ENCODE data around the gene UGDH.
"Not testable (repeated sequence)": the region's sequence is repeated elsewhere in the genome, so short reads cannot be mapped to it uniquely, and the experiment has no call there.

UGDH gene

GRCh38 chr4:39528061-39528465, 824 bp upstream of the UGDH start:
- DNase-seq, result no peak

GRCh38 chr4:39526765-39527295, 409 bp downstream of the UGDH start:
- peak in 1 of 2 donors; percentile 11 for DNase-seq

- no peak for DNase-seq
These were observed 1.2 kb downstream of the UGDH start for GRCh38 chr4:39525822-39526690.

DNA sequence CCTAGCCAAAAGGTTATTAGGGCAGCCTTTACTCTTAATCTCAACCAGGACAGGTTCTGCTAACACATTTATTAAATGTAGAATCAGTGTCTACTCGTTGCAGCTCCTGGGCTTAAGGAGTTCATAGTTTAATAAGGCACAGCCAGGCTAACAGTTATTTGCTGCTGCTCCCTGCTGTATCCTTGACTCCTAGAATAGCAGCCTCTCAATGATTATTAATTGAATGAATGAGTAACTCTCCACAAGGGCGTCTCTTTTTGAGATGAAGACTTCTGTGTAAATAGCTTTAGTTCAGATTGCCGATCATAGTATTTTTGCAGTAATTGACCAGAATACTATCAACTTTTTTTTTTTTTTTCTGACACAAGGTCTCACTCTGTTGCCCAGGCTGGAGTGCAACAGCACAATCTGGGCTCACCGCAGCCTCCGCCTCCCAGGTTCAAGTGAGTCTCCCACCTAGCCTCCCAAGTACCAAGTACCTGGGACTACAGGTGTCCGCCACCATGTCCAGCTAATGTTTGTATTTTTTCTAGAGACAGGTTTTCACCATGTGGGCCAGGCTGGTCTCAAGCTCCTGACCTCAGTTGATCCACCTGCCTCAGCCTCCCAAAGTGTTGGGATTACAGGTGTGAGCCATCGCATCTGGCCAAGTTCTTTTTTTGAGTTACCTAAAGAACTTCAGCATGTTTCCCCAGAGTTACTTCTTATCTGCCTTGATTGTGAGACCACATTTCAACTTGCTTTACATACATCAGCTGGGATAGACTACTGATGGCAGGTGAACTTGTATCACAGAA, 2.9 kb downstream of the UGDH start:
- DNase-seq, result no peak

- DNase-seq, result no peak
These were observed 5.2 kb downstream of the UGDH start for GRCh38 chr4:39522068-39522467.

DNA sequence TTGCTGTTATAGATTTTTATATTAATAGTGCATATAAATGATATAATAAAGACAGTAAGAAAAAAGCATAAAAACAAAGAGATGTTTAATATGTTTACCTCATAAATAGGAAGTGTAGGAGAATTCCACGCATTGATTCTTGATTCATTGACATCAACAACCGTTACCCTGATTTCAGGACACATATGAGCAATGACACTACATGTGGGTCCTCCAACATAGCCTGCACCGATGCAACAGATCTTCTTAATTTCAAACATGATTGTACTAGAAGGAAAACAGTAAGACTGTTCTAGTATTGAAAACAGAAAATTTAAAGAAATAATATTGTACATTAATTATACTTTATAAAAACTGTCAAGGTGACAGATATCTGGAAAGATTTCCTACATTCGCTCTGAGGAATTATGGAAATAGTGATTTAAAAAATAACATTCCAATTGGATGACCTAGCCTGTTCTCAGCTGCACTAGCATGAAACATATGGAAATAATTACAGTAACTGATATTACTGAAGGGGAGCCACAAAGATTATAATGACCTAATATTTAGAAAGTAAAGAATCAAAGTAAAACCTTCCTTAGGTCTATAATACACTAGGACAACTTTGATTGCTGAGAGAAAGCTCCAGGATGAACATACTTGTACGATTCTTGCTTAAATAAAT, 5.9 kb downstream of the UGDH start:
- no peak for DNase-seq

DNA sequence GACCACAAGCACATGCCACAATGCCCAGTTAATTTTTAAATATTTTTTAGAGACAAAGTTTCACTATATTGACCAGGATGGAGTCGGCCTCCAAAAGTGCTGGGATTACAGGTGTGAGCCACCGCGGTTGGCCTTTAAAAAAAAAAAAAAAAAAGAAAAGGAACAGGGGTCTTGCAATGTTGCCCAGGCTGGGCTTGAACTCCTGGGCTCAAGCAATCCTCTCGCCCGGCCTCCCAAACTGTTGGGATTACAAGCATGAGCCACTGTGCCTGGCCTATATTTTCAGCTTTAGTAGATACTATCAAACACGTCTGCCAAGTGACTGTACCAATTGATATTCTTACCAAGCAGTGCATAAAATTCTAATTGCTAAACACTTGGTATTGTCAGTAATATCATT, 8.8 kb downstream of the UGDH start:
- no peak for DNase-seq

DNA sequence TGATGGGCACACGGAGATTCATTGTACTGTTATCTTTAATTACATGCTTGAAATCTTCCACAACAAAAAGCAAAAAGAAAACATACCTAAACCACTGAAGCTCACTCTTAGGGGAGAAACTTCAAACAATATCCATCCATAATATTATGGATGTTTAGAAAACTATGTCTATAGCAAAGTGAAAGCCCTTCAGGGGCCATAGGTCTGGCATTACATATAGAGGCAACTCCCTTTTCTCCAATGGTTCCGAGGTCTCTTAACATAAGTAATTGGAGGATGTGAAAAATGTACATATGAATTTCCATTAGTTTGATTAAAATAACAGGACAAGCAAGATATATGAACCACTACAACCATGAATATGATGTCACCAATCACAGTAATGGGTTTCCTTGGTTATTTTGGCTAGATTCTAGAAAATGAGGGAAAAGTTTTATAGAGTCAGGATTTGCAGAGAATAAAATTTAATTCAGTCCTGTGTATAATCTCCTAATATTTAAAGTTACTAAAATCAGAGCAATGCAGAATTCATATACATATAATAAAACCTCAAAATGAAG, 10.8 kb downstream of the UGDH start:
- no peak for DNase-seq

GRCh38 chr4:39515669-39516401, 11.4 kb downstream of the UGDH start:
- DNase-seq, result not testable (repeated sequence)

- DNase-seq, result no peak
These were observed 12.3 kb downstream of the UGDH start for GRCh38 chr4:39514888-39515401.

DNA sequence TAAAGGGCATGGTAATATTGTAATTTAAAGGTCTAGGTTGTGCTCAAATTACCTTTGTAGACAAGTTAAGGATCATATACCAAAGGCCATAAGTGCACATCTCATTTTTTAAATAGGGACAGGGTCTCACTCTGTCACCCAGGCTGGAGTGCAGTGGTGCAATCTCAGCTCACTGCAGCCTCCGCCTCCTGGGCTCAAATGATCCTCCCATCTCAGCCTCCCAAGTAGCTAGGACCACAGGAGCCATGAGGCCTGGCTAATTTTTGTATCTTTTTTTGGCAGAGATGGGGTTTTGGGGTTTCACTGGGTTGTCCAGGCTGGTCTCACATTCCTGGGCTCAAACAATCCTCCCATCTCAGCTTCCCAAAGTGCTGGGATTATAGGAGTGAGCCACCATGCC, 13.0 kb downstream of the UGDH start:
- not testable (repeated sequence) for DNase-seq

- DNase-seq, result no peak
These were observed 16.8 kb downstream of the UGDH start for GRCh38 chr4:39510348-39510929.

DNA sequence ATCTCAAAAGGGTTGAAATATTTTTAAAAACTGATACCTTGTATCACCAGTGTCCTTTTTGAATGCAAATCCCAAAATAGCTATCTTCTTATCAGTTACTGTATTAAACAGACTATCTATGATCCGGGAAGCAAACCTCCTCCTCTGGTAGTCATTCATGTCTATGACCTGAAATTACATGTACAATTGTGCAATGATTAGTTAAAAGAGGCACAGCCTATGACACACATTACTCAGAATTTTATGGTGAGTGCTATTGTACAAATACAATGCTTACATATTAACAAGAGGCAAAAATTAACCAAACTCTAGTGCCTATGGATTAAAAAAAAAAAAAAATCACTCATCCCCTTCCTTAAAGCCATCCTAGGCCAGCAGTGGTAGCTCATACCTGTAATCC, 21.7 kb downstream of the UGDH start:
- DNase-seq, result no peak

DNA sequence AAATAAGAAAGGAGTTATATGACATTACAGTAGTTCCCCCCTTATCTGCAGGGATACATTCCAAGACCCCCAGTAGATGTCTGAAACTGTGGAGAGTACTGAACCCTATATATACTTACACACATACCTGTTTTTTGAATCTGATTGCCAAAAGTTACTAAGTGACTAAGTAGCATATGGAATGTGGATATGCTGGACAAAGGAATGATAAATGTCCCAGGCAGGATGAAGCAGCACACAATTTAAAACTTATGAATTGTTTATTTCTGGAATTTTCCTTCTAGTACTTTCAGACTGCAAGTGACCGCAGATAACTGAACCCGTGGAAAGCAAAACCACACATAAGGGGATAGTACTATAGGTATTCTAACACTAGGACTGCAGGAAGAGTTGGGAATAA, 22.7 kb downstream of the UGDH start:
- no peak for DNase-seq

- not testable (repeated sequence) for DNase-seq
These were observed 24.6 kb downstream of the UGDH start for GRCh38 chr4:39502664-39503035.

DNA sequence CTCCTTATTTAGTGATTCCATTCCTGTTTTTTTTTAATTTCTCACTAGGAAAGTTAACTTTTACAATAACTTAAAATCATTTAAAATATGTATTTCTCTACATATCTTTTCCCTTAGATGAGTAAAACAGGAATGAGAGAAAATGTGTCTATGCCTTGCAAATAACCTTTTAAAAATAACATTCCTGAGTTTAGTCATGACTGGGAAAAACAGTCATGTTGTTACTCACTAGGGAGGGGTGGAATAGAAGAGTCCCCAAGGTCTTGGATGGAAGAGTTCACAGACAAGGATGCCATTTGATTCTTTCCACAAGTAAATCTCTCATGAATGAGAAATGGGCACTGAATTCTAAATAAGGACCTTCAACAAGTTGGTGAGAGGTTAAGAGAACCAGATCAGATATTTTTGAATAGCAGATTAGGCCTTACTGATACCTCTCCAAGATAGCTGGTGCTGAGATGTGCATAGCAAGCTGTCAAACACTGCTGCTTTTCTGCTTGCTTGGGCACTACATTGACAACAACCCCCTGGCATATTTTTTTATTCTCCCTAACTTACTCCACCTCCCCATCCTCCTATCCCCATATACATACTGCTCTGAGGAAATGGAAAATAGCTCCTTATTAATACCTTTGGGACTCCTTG, 25.1 kb downstream of the UGDH start:
- no peak for DNase-seq

- no peak for DNase-seq
These were observed 28.6 kb downstream of the UGDH start for GRCh38 chr4:39498727-39499020.

DNA sequence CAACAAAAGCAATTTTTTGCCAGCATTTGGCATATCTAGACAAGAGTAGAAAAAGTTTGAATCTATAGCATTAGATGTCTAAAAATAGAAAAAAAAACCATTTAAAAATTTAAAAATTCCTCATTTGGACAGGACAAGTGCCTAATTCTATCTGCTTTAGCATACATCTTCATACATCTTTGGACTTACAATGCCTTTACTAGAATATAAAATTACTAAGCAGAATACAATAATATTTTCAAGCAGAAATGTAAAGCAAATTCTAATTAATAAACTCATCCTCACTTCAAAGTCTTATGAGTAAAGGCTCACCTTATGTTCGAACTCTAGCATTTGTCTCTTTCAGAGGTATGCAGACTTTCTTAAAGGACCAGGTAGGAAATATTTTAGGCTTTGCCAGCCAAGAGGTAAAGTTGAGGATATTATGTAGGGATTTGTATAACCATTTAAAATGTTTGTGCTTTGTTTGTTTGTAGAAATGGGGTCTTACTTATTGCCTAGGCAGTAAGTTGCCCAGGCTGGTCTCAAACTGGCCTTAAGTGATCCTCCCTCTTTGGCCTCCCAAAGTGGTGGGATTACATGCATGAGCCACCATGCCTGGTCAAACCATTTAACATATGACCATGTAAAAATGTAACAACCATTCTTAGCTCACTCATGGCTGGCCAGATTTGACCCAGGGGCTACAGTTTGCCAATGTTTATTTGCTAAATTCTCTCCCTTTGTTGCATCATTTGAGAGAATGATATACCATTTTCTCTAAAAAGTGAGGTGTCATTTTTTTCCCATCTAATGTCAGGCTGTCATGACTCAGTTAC, 29.1 kb downstream of the UGDH start:
- DNase-seq, result no peak

DNA sequence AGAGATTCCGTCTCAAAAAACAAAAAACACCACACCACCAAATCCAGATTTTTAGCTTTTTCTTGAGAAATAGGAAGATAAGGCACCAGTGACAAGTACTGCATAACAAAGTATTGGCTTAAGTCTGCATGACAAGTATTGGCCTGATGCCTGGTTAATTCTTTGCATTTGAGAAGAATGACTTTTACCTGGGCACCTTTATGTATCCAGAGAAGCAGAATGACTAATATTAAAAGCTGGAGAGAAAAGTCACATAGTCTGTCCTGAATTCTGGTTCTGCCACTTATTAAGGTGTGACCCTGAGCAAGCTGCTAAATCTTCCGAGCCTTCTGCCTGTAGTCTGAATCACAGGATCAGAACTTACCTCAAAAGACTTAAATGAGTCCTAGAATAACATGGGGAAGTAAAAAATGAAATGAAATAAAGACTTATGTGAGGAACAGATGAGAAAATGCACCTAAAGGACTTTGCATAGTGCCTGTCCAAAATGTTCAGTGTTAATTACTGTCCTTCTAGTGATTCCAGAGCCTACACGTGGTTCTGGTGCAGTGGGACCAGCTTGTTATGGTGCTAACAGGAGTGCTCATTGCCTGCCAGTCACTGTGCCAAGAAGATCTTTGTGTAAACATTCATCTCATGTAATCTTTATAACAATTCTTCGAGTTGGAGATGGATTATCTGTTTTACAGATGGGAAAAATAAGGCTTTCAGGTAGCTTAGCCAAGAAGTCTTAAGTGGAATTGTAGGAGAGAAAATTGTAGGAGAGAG, 31.6 kb downstream of the UGDH start:
- no peak for DNase-seq

DNA sequence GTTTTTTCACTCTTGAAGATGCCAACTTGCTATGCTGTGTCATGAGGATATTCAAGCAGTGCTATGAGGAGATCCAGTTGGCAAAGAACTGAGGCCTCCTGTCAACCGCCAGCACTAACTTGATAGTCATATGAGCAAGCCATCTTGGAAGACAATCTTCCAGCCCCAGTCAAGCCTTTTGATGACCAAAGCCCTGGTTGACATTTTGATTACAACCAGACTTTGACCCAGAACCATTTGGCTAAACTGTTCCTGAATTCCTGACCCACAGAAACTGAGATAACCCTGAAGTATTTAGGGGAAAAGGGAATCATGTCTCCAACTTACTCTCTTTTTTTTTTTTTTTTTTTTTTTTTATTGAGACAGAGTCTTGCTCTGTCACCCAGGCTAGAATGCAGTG, 32.9 kb downstream of the UGDH start:
- no peak for DNase-seq
